Fibroblast of gingiva (primary cell): ENCODE data around the gene CXCL1.
A peak's percentile ranks its signal among the peaks of the same experiment; 100 is the strongest.

ENCODE experiments used
- DNase-seq: peaks from one replicate; pipeline ENCODE4 v3.0.0-alpha.2; 2011; ENCODE audit warnings: low read depth

The CXCL1 gene

DNA sequence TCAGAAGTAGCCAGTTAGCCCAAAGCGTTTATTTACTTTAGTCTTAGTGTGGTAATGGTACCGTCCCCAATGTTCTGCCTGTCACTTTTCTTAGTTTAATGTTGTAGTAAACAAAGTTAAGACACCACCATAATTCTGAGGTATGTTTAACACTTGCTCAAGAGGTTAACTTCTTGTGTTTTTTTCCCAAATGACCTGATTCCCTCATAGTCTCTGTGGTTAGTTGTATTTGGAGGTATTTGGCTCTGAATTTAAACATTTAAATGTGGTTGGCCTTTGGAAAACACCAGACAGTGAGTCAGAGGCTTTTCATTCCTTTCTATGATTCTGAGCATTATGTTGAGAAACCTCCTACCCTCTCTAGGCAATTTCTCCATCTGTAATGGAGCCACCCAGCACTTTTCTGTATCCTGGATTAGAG lies 47.9 kb downstream of the CXCL1 start:
- DNase-seq, result peak; percentile 97

DNA sequence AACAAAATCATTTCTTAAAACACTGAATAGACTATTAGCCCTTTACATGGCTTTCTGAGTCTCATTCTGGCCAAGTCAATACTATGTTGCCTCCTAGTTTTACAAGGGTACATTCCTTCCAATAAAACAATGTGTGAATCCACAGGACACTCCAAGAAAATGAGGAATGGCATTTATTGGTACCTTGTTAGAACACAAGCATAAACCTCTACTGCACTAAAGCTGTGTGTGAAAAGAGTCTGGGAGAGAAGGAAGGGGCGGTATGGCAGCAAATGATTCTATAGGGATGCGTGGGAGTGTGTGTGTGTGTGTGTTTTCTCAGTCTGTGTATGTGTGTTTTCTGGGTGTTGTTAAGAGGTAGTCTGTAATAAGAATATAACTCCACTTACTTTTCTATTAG lies 48.9 kb downstream of the CXCL1 start:
- DNase-seq, result no peak

DNA sequence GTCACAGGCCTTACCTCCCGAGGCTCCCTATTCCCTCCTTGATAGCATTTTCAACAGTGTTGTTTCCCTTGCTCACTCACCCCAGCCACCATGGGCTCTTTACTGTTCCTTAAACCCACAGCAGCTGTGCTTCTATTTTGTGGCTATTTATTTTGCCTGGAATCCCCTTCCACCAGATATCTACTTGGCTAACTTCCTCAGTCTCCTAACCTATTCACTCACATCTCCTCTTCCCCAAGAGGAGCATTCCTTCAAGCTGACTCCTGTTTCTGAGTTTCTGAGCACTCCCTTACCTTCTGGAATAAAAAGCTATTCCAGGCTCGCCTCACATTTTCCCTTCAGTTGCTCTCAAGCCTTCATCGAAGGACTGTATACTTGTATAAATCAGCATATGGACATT lies 50.5 kb downstream of the CXCL1 start:
- no peak for DNase-seq
